ENCODE data around the gene RAC3. TPM values are rescaled to one million over a fixed set of nuclear protein-coding genes. Genes with fewer than 3 reads are reported as not detected.

RAC3 gene
- total RNA-seq, 2 experiments from 2014 or later = 9.6 to 10.6 TPM

DNA sequence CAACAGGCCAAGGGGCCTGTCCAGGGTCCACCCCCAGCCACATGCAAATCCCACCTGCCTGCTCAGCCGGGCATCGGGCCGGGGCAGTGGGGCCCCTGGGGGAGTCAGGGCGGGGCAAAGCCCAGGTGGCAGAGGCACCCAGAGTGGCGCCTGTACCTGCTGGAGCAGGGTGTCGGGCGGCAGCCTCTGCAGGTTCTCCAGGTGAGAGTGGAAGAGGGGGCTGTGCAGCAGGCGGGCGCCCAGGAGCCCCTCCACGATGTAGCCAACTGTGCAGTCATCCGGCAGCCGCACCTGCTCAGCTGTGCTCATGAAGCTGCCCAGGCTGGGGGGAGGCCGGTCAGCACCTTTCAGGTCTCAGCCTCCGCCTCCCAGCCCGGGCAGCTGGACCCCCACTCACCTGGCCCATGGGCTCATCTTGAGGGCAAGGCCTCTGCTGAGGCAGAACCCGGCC is 18.1 kb downstream of the RAC3 start:
- ATAC-seq (no peak), DNase-seq (peak; percentile 5)
- Mint-ChIP-seq H3K4me1 (peaks cover 21% of the 10 kb centered on the region), H3K36me3 (ENCODE audit: low read depth) (peaks cover 9% of the 10 kb centered on the region), H3K9me3 (ENCODE audit: low read depth) (no peaks in the 10 kb centered on the region), H3K4me3 (no peak overlapping the region), H3K27ac (no peak overlapping the region), H3K27me3 (no peaks in the 10 kb centered on the region)
- POLR2A ChIA-PET = no interaction called here
- intact Hi-C loops (cut with DNase I, micrococcal nuclease) = no loop called here
- CTCF ChIA-PET = interaction anchor here (0.9 kb wide), 1 partner anchor 20 kb away, joined by 3 read pairs; no protein-coding TSS in a partner anchor

DNA sequence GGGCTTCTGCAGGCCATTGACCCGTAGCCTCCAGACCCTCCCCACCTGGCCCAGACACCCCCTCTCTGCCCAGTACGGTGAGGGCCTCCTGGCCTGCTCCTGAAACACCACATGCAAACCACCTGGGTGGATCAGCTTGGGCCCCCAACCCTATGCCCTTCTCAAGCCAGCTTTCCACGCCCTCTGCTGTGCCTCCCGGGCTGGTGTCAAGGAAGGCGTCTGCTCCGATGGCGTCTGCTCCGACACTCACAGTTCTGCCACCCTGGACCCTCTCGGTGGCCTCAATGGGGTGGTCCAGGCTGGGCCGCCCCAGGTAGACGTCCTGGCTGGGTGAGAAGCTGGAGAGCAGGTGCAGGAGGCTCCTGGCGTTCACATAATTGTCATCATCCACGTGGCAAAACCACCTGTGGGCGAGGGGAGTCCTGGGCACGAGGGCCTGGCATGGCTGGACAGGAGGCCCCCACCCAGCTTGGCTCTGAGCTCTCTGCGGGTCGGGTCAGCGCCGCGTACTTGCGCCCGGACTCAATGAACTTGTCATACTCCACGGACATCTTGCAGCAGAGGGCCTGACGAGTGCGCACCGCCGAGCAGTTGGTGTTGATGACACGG is 18.8 kb downstream of the RAC3 start:
- Mint-ChIP-seq H3K27me3 (no peaks in the 10 kb centered on the region), H3K9me3 (ENCODE audit: low read depth) (no peaks in the 10 kb centered on the region), H3K4me3 (peak overlapping the region; percentile 82), H3K36me3 (ENCODE audit: low read depth) (peaks cover 9% of the 10 kb centered on the region), H3K27ac (peak overlapping the region; percentile 73), H3K4me1 (peaks cover 21% of the 10 kb centered on the region)
- ATAC-seq (no peak), DNase-seq (peak; percentile 10)
- ChIA-PET CTCF (interaction anchor here (0.9 kb wide), 1 partner anchor 20 kb away, joined by 3 read pairs; no protein-coding TSS in a partner anchor), POLR2A (no interaction called here)
- intact Hi-C loops (cut with DNase I, micrococcal nuclease) = no loop called here

DNA sequence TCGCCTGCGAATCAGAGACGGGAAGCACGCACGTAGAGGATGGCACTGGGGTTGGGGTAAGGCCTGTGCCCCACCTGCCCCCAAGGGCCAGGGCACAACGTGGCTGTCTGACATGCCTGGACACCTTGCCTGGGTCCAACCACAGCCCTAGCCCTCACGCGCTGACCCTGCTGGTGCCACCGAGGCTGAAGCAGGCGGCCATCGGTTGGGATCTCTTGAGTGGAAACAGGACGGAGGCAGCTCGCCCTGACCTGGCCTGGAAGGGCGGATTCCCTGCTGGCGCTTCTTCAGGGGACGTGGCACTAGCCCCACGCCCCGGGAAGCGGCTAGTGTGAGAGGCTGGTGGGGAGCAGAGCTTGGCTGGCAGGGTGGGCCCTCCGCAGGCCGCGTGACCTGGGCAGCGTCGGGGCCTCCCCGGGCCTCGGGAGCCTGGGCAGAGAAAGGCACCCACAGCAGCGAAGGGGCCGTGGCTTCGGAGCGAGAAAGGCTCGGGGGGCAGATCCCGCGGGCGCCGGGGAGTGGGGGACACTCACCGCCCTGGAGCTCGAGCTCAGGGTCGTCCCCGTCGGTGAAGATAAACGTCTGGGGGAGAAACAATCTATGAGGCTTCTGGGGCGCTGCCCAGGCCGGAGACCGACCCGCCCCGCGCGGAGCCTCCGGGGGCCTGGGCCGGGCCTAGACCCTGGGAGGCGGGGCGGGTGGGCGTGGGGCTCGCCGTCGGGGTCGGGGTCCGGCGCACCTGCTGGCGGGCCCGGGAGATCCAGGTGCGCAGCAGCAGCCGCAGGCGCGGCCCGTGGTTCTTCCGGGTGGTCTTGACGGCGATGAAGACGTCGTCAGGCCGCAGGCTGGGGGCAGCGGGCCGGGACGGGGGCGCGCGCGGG is 19.5 kb downstream of the RAC3 start:
- Mint-ChIP-seq H3K4me1 (peaks cover 21% of the 10 kb centered on the region), H3K27me3 (no peaks in the 10 kb centered on the region), H3K4me3 (peak overlapping the region; percentile 82), H3K9me3 (ENCODE audit: low read depth) (no peaks in the 10 kb centered on the region), H3K27ac (peak overlapping the region; percentile 73), H3K36me3 (ENCODE audit: low read depth) (peaks cover 10% of the 10 kb centered on the region)
- ChIA-PET POLR2A (no interaction called here), CTCF (interaction anchor here (0.6 kb wide), 1 partner anchor 31 kb away, joined by 3 read pairs; no protein-coding TSS in a partner anchor)
- intact Hi-C loops (cut with DNase I, micrococcal nuclease) = loop anchor here in 1 of 2 experiments (1.0 kb wide), 4 partner anchors 14 to 47 kb away; partner anchors contain the start of genes DCXR, DUS1L, FASN and LRRC45
- ATAC-seq (no peak), DNase-seq (peak; percentile 16)

DNA sequence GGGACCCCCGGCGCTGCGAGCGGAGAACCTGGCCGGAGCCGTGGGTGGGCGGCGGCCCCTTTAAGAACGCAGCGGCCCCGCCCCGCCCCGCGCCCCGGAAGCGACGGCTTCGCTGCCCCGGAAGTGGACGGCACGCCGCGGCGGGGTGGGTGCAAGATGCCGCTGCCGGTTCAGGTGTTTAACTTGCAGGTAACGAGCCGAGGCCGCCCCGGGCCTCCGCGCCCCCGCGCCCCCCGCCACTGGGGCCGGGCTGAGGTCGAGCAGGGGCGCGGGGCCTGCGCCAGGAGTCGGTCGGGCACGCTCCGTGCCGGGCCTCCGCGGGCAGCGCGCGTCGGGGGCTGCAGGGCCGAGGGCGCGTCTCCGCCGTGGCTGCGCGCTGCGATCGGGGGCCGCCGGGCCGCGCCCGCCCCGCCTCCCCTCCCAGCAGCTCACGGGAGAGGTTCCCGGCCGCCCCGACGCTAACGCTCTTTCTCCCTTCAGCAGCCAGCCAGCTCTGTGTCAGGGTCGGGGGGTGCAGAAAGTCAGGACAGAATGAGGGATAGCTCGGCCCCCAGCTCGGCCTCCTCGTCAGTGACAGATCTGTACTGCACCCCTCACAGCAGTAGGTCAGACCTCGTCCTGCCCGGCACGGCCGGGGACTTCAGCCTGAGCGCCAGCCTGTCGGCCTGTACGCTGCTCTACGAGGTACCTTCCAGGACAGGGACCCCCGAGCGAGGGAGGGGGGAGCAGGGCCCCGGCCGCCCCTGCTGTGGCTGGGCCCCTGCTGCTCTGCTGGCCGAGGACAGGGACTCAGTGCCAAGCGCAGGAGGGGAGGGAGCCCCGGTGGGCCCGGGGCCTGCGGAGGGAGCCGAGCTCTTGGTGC is 20.5 kb downstream of the RAC3 start, which contains the start of the genes GPS1 and RFNG:
GPS1 (plus strand) TSS at position 123 of the 862 bp plus-strand sequence; CDS start at position 157, 34 bp downstream.
RFNG (minus strand) TSS at position 36 of the 862 bp plus-strand sequence. CDS start 45 bp downstream, outside the sequence.
- ChIA-PET POLR2A (interaction anchor here (0.7 to 1.4 kb wide), 2 partner anchors 46 to 200 kb away, joined by 3 to 5 read pairs; partner anchors contain the start of gene FASN), CTCF (no interaction called here)
- peak; percentile 90 for DNase-seq
- Mint-ChIP-seq H3K27ac (peak within 1 kb of the TSS; percentile 73), H3K36me3 (ENCODE audit: low read depth) (peaks cover 9% of the 10 kb centered on the region), H3K9me3 (ENCODE audit: low read depth) (no peaks in the 10 kb centered on the region), H3K27me3 (no peaks in the 10 kb centered on the region), H3K4me1 (peaks cover 21% of the 10 kb centered on the region), H3K4me3 (peak within 1 kb of the TSS; percentile 82)
- ATAC-seq = peak; percentile 91
- intact Hi-C loops (cut with DNase I, micrococcal nuclease) = loop anchor here (1.0 to 2.0 kb wide), 5 partner anchors 13 to 46 kb away; partner anchors contain the start of genes DCXR (in 1 of the 2), DUS1L (in 1 of the 2), FASN (in 1 of the 2) and LRRC45 (in 1 of the 2)

DNA sequence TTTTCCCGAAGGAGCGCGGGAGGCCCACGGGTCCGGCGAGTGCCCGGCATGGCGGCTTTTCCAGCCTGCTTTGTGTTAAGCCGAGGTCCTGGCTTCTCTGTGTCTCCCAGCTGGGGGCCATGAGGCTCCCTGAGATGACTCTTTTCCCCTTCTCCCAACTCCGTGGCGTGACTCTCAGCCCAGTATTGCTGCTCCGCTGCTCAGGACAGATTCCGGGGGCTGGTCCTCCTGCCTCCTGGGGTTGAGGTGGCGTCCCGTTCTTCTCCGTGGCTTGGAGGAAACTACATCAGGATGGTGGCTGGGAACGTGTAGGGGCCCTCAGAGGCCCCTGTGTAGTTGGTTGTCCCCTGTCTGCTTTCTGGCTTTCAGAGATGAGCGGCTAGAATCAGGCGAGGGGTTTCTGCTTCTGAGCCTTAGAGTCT is 21.2 kb downstream of the RAC3 start:
- ATAC-seq (no peak), DNase-seq (peak; percentile 5)
- ChIA-PET POLR2A (interaction anchor here (0.7 to 1.4 kb wide), 2 partner anchors 45 to 200 kb away, joined by 3 to 5 read pairs; partner anchors contain the start of gene FASN), CTCF (no interaction called here)
- intact Hi-C loops (cut with DNase I, micrococcal nuclease) = loop anchor here in 1 of 2 experiments (2.0 kb wide), 1 partner anchor 14 kb away; no protein-coding TSS in a partner anchor
- H3K27me3 Mint-ChIP-seq = no peaks in the 10 kb centered on the region
- peaks cover 21% of the 10 kb centered on the region for H3K4me1 Mint-ChIP-seq
- H3K4me3 Mint-ChIP-seq = peak overlapping the region; percentile 79
- peaks cover 7% of the 10 kb centered on the region for H3K36me3 Mint-ChIP-seq (ENCODE audit: low read depth)
- H3K9me3 Mint-ChIP-seq (ENCODE audit: low read depth) = no peaks in the 10 kb centered on the region
- H3K27ac Mint-ChIP-seq = no peak overlapping the region

DNA sequence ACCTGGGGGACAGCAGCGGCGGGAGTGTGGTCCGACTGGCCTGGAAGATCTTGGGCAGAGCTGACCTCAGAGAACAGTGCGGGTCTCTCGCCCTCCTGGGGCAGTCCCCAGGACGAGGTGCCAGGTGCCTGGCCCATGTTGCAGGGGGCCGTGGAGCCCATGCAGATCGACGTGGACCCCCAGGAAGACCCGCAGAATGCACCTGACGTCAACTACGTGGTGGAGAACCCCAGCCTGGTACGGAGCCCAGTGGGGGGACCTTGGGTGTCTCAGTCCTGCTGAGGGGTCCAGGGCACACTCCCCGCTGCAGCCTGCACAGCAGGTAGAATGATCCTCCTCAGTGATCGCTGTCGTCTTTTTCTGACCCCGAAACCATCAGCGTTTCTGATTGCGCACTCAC is 21.7 kb downstream of the RAC3 start:
- H3K36me3 Mint-ChIP-seq (ENCODE audit: low read depth) = peaks cover 5% of the 10 kb centered on the region
- peak overlapping the region; percentile 79 for H3K4me3 Mint-ChIP-seq
- peaks cover 21% of the 10 kb centered on the region for H3K4me1 Mint-ChIP-seq
- no peak overlapping the region for H3K27ac Mint-ChIP-seq
- POLR2A ChIA-PET = no interaction called here
- CTCF ChIA-PET = no interaction called here
- no peaks in the 10 kb centered on the region for H3K9me3 Mint-ChIP-seq (ENCODE audit: low read depth)
- no peak for ATAC-seq
- H3K27me3 Mint-ChIP-seq = no peaks in the 10 kb centered on the region
- intact Hi-C loops (cut with DNase I, micrococcal nuclease) = loop anchor here in 1 of 2 experiments (2.0 kb wide), 1 partner anchor 14 kb away; no protein-coding TSS in a partner anchor
- DNase-seq = no peak

DNA sequence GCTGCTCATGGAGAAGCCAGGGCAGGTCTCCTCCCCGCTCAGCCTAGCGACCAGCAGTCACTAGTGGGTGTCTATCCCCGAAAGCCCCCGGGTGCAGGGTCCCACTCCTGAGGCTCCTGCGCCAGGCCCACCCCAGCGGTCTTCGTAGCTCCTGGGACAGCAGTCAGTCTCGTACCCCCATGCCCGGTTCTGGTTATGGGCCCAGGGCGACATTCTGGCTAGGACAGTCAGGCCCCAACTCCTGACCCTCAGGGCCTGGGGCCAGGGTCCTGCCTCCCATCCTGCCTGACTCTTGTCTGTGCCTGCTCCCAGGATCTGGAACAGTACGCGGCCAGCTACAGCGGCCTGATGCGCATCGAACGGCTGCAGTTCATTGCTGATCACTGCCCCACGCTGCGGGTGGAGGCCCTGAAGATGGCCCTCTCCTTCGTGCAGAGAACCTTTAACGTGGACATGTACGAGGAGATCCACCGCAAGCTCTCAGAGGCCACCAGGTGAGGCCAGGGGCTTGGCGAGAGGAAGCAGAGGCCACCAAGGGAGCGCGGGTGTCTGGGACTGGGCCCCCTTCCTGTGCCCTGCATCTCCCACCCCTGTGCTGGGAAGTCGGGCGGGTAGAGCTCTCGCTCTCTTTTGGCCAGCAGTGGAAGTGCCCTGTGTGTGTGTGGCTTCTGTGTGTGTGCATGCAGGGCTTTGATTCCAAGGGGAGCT is 22.2 kb downstream of the RAC3 start:
- DNase-seq (peak; percentile 4), ATAC-seq (no peak)
- CTCF ChIA-PET = no interaction called here
- Mint-ChIP-seq H3K4me3 (peak overlapping the region; percentile 79), H3K27ac (no peak overlapping the region), H3K4me1 (peaks cover 21% of the 10 kb centered on the region), H3K36me3 (ENCODE audit: low read depth) (peaks cover 6% of the 10 kb centered on the region), H3K9me3 (ENCODE audit: low read depth) (no peaks in the 10 kb centered on the region), H3K27me3 (no peaks in the 10 kb centered on the region)
- POLR2A ChIA-PET = interaction anchor here (0.5 kb wide), 1 partner anchor 299 kb away, joined by 3 read pairs; no protein-coding TSS in a partner anchor
- intact Hi-C loops (cut with DNase I, micrococcal nuclease) = loop anchor here in 1 of 2 experiments (2.0 kb wide), 1 partner anchor 13 kb away; no protein-coding TSS in a partner anchor

DNA sequence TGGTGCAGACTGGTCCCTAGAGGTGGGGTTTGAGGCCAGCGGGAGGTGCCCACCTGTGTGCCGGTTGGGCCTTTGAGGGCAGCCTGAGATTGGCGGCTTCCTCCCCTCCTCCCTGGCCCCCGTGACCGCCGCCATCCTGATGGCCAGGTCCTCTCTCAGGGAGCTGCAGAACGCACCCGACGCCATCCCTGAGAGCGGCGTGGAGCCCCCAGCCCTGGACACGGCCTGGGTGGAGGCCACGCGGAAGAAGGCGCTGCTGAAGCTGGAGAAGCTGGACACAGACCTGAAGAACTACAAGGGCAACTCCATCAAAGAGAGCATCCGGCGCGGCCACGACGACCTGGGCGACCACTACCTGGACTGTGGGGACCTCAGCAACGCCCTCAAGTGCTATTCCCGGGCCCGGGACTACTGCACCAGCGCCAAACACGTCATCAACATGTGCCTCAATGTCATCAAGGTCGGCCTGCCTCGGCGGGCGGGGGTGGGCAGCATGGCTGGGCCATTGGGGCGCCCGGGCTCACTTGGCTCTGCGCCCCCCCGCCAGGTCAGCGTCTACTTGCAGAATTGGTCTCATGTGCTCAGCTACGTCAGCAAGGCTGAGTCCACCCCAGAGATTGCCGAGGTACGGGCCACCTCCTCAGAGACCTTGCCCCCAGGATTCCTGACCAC is 23.0 kb downstream of the RAC3 start:
- Mint-ChIP-seq H3K4me1 (peaks cover 21% of the 10 kb centered on the region), H3K36me3 (ENCODE audit: low read depth) (peaks cover 8% of the 10 kb centered on the region), H3K27me3 (no peaks in the 10 kb centered on the region), H3K9me3 (ENCODE audit: low read depth) (no peaks in the 10 kb centered on the region), H3K4me3 (no peak overlapping the region), H3K27ac (no peak overlapping the region)
- ATAC-seq = no peak
- peak; percentile 4 for DNase-seq
- ChIA-PET CTCF (interaction anchor here (1.4 kb wide), 1 partner anchor 17 kb away, joined by 5 read pairs; the partner anchor contains the start of gene DCXR), POLR2A (no interaction called here)
- intact Hi-C loops (cut with DNase I, micrococcal nuclease) = no loop called here

DNA sequence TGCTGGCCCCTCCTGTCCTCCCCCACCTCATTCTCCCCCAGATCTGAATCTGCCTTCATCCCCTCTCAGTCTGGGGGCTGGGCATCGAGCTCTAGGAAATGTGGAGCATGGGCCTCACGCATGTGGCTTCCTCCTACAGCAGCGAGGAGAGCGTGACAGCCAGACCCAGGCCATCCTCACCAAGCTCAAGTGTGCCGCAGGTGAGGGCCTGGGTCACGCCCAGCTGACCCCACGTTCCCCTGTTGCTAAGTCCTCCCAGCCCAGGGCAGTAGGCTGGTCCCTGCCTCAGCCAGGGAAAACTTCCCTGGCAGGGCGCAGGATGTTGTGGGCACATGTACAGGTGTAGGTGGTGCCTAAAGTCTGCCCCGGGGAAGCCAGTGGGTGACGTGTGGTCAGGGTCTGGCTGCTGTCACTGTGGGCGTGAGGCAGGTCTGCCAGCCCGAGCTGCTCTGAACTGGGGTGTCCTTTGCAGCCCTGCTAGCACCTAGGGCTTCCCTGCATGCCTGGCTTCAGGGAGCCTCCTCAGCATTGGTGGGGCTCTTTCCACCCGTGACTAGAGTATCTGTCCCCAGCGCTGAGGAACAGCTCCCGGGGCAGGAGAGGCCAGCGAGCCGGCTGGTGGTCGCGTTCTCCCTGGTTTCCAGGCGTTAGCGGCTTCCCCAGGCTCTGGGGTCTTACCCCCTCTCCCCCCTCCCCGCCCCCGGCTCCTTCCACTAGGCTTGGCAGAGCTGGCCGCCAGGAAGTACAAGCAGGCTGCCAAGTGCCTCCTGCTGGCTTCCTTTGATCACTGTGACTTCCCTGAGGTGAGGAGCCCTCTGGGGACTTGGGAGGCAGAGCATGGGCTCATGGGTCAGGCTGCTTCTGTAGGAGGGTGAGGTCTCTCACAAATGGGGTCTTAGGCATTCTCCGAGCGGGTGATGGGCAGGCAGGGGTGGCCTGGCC is 23.8 kb downstream of the RAC3 start:
- POLR2A ChIA-PET = no interaction called here
- no peak overlapping the region for H3K27ac Mint-ChIP-seq

More for the DNA sequence above, 23.8 kb downstream of the RAC3 start:
- Mint-ChIP-seq H3K36me3 (ENCODE audit: low read depth) (peaks cover 8% of the 10 kb centered on the region), H3K4me1 (peaks cover 18% of the 10 kb centered on the region), H3K4me3 (no peak overlapping the region), H3K27me3 (no peaks in the 10 kb centered on the region), H3K9me3 (ENCODE audit: low read depth) (no peaks in the 10 kb centered on the region)
- peak; percentile 3 for DNase-seq
- intact Hi-C loops (cut with DNase I, micrococcal nuclease) = no loop called here
- CTCF ChIA-PET = interaction anchor here (1.4 kb wide), 1 partner anchor 18 kb away, joined by 5 read pairs; the partner anchor contains the start of gene DCXR
- ATAC-seq = no peak

Data from activated CD4-positive, alpha-beta T cell treated with anti-CD3 and anti-CD28 coated beads for 36 hours (primary cell).